ENCODE results near the gene TMEM233.
"Not testable (repeated sequence)": the region's sequence is repeated elsewhere in the genome, so short reads cannot be mapped to it uniquely, and the experiment has no call there.

The TMEM233 gene

GRCh38 chr12:119644930-119645329 is 51.4 kb downstream of the TMEM233 start:
- ATAC-seq (replicated peaks; ENCODE audit: extremely low read depth, poor library complexity, severe bottlenecking), result no peak

GRCh38 chr12:119645535-119646059 is 52.0 kb downstream of the TMEM233 start:
- Mint-ChIP-seq H3K27me3 (peaks cover 36% of the 10 kb centered on the region), H3K36me3 (ENCODE audit: insufficient read depth) (no peaks in the 10 kb centered on the region), H3K9me3 (no peaks in the 10 kb centered on the region), H3K4me3 (no peak overlapping the region), H3K27ac (ENCODE audit: low read depth) (no peak overlapping the region), H3K4me1 (no peaks in the 10 kb centered on the region)
- ATAC-seq (replicated peaks; ENCODE audit: extremely low read depth, poor library complexity, severe bottlenecking) (no peak), DNase-seq (ENCODE audit: low spot score in 2 of 2) (no peak)

More at GRCh38 chr12:119644930-119645329, 51.4 kb downstream of the TMEM233 start:
- H3K4me1 Mint-ChIP-seq, result no peaks in the 10 kb centered on the region
- H3K27me3 Mint-ChIP-seq, result peaks cover 42% of the 10 kb centered on the region
- no peak for DNase-seq (ENCODE audit: low spot score in 2 of 2)
- H3K9me3 Mint-ChIP-seq, result no peaks in the 10 kb centered on the region
- no peak overlapping the region for H3K4me3 Mint-ChIP-seq
- no peaks in the 10 kb centered on the region for H3K36me3 Mint-ChIP-seq (ENCODE audit: insufficient read depth)
- no peak overlapping the region for H3K27ac Mint-ChIP-seq (ENCODE audit: low read depth)

GRCh38 chr12:119649202-119649808 is 55.7 kb downstream of the TMEM233 start:
- Mint-ChIP-seq H3K4me1 (no peaks in the 10 kb centered on the region), H3K36me3 (ENCODE audit: insufficient read depth) (no peaks in the 10 kb centered on the region), H3K4me3 (no peak overlapping the region), H3K27me3 (peaks cover 13% of the 10 kb centered on the region), H3K9me3 (no peaks in the 10 kb centered on the region), H3K27ac (ENCODE audit: low read depth) (no peak overlapping the region)
- ATAC-seq (replicated peaks; ENCODE audit: extremely low read depth, poor library complexity, severe bottlenecking) (no peak), DNase-seq (ENCODE audit: low spot score in 2 of 2) (no peak)

- Mint-ChIP-seq H3K27me3 (no peaks in the 10 kb centered on the region), H3K36me3 (ENCODE audit: insufficient read depth) (no peaks in the 10 kb centered on the region), H3K4me3 (no peak overlapping the region), H3K4me1 (no peaks in the 10 kb centered on the region), H3K27ac (ENCODE audit: low read depth) (no peak overlapping the region), H3K9me3 (no peaks in the 10 kb centered on the region)
- no peak for ATAC-seq (replicated peaks; ENCODE audit: extremely low read depth, poor library complexity, severe bottlenecking)
- no peak for DNase-seq (ENCODE audit: low spot score in 2 of 2)
Measured at GRCh38 chr12:119652665-119653064, 59.1 kb downstream of the TMEM233 start.

GRCh38 chr12:119657001-119657400 is 63.4 kb downstream of the TMEM233 start:
- not testable (repeated sequence) for ATAC-seq (replicated peaks; ENCODE audit: extremely low read depth, poor library complexity, severe bottlenecking); H3K27ac Mint-ChIP-seq (ENCODE audit: low read depth); H3K36me3 Mint-ChIP-seq (ENCODE audit: insufficient read depth); H3K27me3 Mint-ChIP-seq; DNase-seq (ENCODE audit: low spot score in 2 of 2); H3K4me3 Mint-ChIP-seq; H3K4me1 Mint-ChIP-seq; H3K9me3 Mint-ChIP-seq

- H3K4me3 Mint-ChIP-seq; H3K27me3 Mint-ChIP-seq; H3K4me1 Mint-ChIP-seq; DNase-seq (ENCODE audit: low spot score in 2 of 2); H3K36me3 Mint-ChIP-seq (ENCODE audit: insufficient read depth); ATAC-seq (replicated peaks; ENCODE audit: extremely low read depth, poor library complexity, severe bottlenecking); H3K9me3 Mint-ChIP-seq; H3K27ac Mint-ChIP-seq (ENCODE audit: low read depth): not testable (repeated sequence)
Measured at GRCh38 chr12:119658166-119658565, 64.6 kb downstream of the TMEM233 start.

GRCh38 chr12:119659289-119659897 is 65.8 kb downstream of the TMEM233 start:
- Mint-ChIP-seq H3K4me1 (peaks cover 8% of the 10 kb centered on the region), H3K36me3 (ENCODE audit: insufficient read depth) (peaks cover 5% of the 10 kb centered on the region), H3K27ac (ENCODE audit: low read depth) (peak overlapping the region; percentile 62), H3K27me3 (no peaks in the 10 kb centered on the region), H3K9me3 (no peaks in the 10 kb centered on the region), H3K4me3 (peak overlapping the region; percentile 59)
- ATAC-seq (replicated peaks; ENCODE audit: extremely low read depth, poor library complexity, severe bottlenecking), result peak; percentile 63
- peak in 1 of 2 donors; percentile 24 for DNase-seq (ENCODE audit: low spot score in 2 of 2)

GRCh38 chr12:119660076-119660475 is 66.5 kb downstream of the TMEM233 start:
- no peaks in the 10 kb centered on the region for H3K9me3 Mint-ChIP-seq
- ATAC-seq (replicated peaks; ENCODE audit: extremely low read depth, poor library complexity, severe bottlenecking), result peak; percentile 90

GRCh38 chr12:119661882-119662281 is 68.3 kb downstream of the TMEM233 start:
- no peak for DNase-seq (ENCODE audit: low spot score in 2 of 2)
- H3K27me3 Mint-ChIP-seq, result no peaks in the 10 kb centered on the region
- peaks cover 8% of the 10 kb centered on the region for H3K36me3 Mint-ChIP-seq (ENCODE audit: insufficient read depth)
- H3K27ac Mint-ChIP-seq (ENCODE audit: low read depth), result no peak overlapping the region
- no peak overlapping the region for H3K4me3 Mint-ChIP-seq
- H3K4me1 Mint-ChIP-seq, result peaks cover 19% of the 10 kb centered on the region
- ATAC-seq (replicated peaks; ENCODE audit: extremely low read depth, poor library complexity, severe bottlenecking), result no peak
- H3K9me3 Mint-ChIP-seq, result no peaks in the 10 kb centered on the region

More at GRCh38 chr12:119660076-119660475, 66.5 kb downstream of the TMEM233 start:
- peaks cover 5% of the 10 kb centered on the region for H3K36me3 Mint-ChIP-seq (ENCODE audit: insufficient read depth)
- no peak for DNase-seq (ENCODE audit: low spot score in 2 of 2)
- H3K27ac Mint-ChIP-seq (ENCODE audit: low read depth), result peak overlapping the region; percentile 62
- H3K27me3 Mint-ChIP-seq, result no peaks in the 10 kb centered on the region
- H3K4me1 Mint-ChIP-seq, result peaks cover 8% of the 10 kb centered on the region
- peak overlapping the region; percentile 59 for H3K4me3 Mint-ChIP-seq

GRCh38 chr12:119664642-119665041 is 71.1 kb downstream of the TMEM233 start:
- Mint-ChIP-seq H3K27me3 (no peaks in the 10 kb centered on the region), H3K4me1 (peaks cover 30% of the 10 kb centered on the region), H3K27ac (ENCODE audit: low read depth) (no peak overlapping the region), H3K9me3 (no peaks in the 10 kb centered on the region), H3K36me3 (ENCODE audit: insufficient read depth) (peaks cover 15% of the 10 kb centered on the region), H3K4me3 (no peak overlapping the region)
- ATAC-seq (replicated peaks; ENCODE audit: extremely low read depth, poor library complexity, severe bottlenecking) (no peak), DNase-seq (ENCODE audit: low spot score in 2 of 2) (no peak)

GRCh38 chr12:119665164-119665929 is 71.8 kb downstream of the TMEM233 start:
- ATAC-seq (replicated peaks; ENCODE audit: extremely low read depth, poor library complexity, severe bottlenecking), result no peak
- Mint-ChIP-seq H3K27me3 (no peaks in the 10 kb centered on the region), H3K36me3 (ENCODE audit: insufficient read depth) (peaks cover 14% of the 10 kb centered on the region), H3K9me3 (no peaks in the 10 kb centered on the region), H3K27ac (ENCODE audit: low read depth) (no peak overlapping the region), H3K4me3 (no peak overlapping the region), H3K4me1 (peaks cover 30% of the 10 kb centered on the region)
- DNase-seq (ENCODE audit: low spot score in 2 of 2), result no peak

GRCh38 chr12:119666226-119666795 is 72.7 kb downstream of the TMEM233 start:
- no peaks in the 10 kb centered on the region for H3K9me3 Mint-ChIP-seq
- no peaks in the 10 kb centered on the region for H3K27me3 Mint-ChIP-seq
- DNase-seq (ENCODE audit: low spot score in 2 of 2), result no peak
- H3K36me3 Mint-ChIP-seq (ENCODE audit: insufficient read depth), result peaks cover 14% of the 10 kb centered on the region
- peaks cover 39% of the 10 kb centered on the region for H3K4me1 Mint-ChIP-seq
- ATAC-seq (replicated peaks; ENCODE audit: extremely low read depth, poor library complexity, severe bottlenecking), result no peak
- peak overlapping the region; percentile 70 for H3K27ac Mint-ChIP-seq (ENCODE audit: low read depth)
- peak overlapping the region; percentile 83 for H3K4me3 Mint-ChIP-seq

Data from central memory CD8-positive, alpha-beta T cell (primary cell).